ENCODE data around the gene MYO9A.
"Not testable (repeated sequence)": the region's sequence is repeated elsewhere in the genome, so short reads cannot be mapped to it uniquely, and the experiment has no call there.

Gene MYO9A

GRCh38 chr15:72113347-72114031 is 4.5 kb downstream of the MYO9A start:
- H3K9ac ChIP-seq (ENCODE audit: low read length): no peak overlapping the region
- no peaks in the 10 kb centered on the region for H3K27me3 ChIP-seq (replicated peaks; ENCODE audit: control insufficient read depth, insufficient read depth, low read length)
- peak; percentile 14 for DNase-seq (ENCODE audit: low read depth)
- no peaks in the 10 kb centered on the region for H3K36me3 ChIP-seq (ENCODE audit: control insufficient read depth, insufficient read depth, low read length, severe bottlenecking)
- no peak overlapping the region for H3K4me3 ChIP-seq (ENCODE audit: low read length)
- H3K4me1 ChIP-seq (ENCODE audit: control insufficient read depth, insufficient read depth, low read length): peaks cover 23% of the 10 kb centered on the region
- H3K9me3 ChIP-seq (ENCODE audit: control insufficient read depth, low read length): no peaks in the 10 kb centered on the region

- Histone ChIP-seq H3K36me3 (ENCODE audit: control insufficient read depth, insufficient read depth, low read length, severe bottlenecking) (no peaks in the 10 kb centered on the region), H3K4me3 (ENCODE audit: low read length) (no peak overlapping the region), H3K9ac (ENCODE audit: low read length) (no peak overlapping the region), H3K9me3 (ENCODE audit: control insufficient read depth, low read length) (no peaks in the 10 kb centered on the region), H3K4me1 (ENCODE audit: control insufficient read depth, insufficient read depth, low read length) (peaks cover 23% of the 10 kb centered on the region), H3K27me3 (replicated peaks; ENCODE audit: control insufficient read depth, insufficient read depth, low read length) (no peaks in the 10 kb centered on the region)
- no peak for DNase-seq (ENCODE audit: low read depth)
Measured at GRCh38 chr15:72112805-72113204, 5.1 kb downstream of the MYO9A start.

GRCh38 chr15:72112116-72112515 is 5.8 kb downstream of the MYO9A start:
- Histone ChIP-seq H3K27me3 (replicated peaks; ENCODE audit: control insufficient read depth, insufficient read depth, low read length) (no peaks in the 10 kb centered on the region), H3K9ac (ENCODE audit: low read length) (no peak overlapping the region), H3K4me3 (ENCODE audit: low read length) (no peak overlapping the region), H3K36me3 (ENCODE audit: control insufficient read depth, insufficient read depth, low read length, severe bottlenecking) (no peaks in the 10 kb centered on the region), H3K4me1 (ENCODE audit: control insufficient read depth, insufficient read depth, low read length) (peaks cover 23% of the 10 kb centered on the region), H3K9me3 (ENCODE audit: control insufficient read depth, low read length) (no peaks in the 10 kb centered on the region)
- DNase-seq (ENCODE audit: low read depth): no peak

GRCh38 chr15:72110355-72110754 is 7.6 kb downstream of the MYO9A start:
- Histone ChIP-seq H3K27me3 (replicated peaks; ENCODE audit: control insufficient read depth, insufficient read depth, low read length) (no peaks in the 10 kb centered on the region), H3K9ac (ENCODE audit: low read length) (no peak overlapping the region), H3K4me3 (ENCODE audit: low read length) (no peak overlapping the region), H3K4me1 (ENCODE audit: control insufficient read depth, insufficient read depth, low read length) (peaks cover 14% of the 10 kb centered on the region), H3K36me3 (ENCODE audit: control insufficient read depth, insufficient read depth, low read length, severe bottlenecking) (no peaks in the 10 kb centered on the region), H3K9me3 (ENCODE audit: control insufficient read depth, low read length) (no peaks in the 10 kb centered on the region)
- no peak for DNase-seq (ENCODE audit: low read depth)

- Histone ChIP-seq H3K36me3 (ENCODE audit: control insufficient read depth, insufficient read depth, low read length, severe bottlenecking) (no peaks in the 10 kb centered on the region), H3K9ac (ENCODE audit: low read length) (no peak overlapping the region), H3K4me1 (ENCODE audit: control insufficient read depth, insufficient read depth, low read length) (peaks cover 4% of the 10 kb centered on the region)
Measured at GRCh38 chr15:72106068-72106467, 11.9 kb downstream of the MYO9A start.

GRCh38 chr15:72105111-72105510 is 12.8 kb downstream of the MYO9A start:
- Histone ChIP-seq H3K4me1 (ENCODE audit: control insufficient read depth, insufficient read depth, low read length) (peaks cover 4% of the 10 kb centered on the region), H3K36me3 (ENCODE audit: control insufficient read depth, insufficient read depth, low read length, severe bottlenecking) (no peaks in the 10 kb centered on the region), H3K9ac (ENCODE audit: low read length) (no peak overlapping the region), H3K27me3 (replicated peaks; ENCODE audit: control insufficient read depth, insufficient read depth, low read length) (no peaks in the 10 kb centered on the region), H3K4me3 (ENCODE audit: low read length) (no peak overlapping the region), H3K9me3 (ENCODE audit: control insufficient read depth, low read length) (no peaks in the 10 kb centered on the region)
- no peak for DNase-seq (ENCODE audit: low read depth)

More at GRCh38 chr15:72106068-72106467, 11.9 kb downstream of the MYO9A start:
- Histone ChIP-seq H3K4me3 (ENCODE audit: low read length) (no peak overlapping the region), H3K27me3 (replicated peaks; ENCODE audit: control insufficient read depth, insufficient read depth, low read length) (no peaks in the 10 kb centered on the region), H3K9me3 (ENCODE audit: control insufficient read depth, low read length) (no peaks in the 10 kb centered on the region)
- DNase-seq (ENCODE audit: low read depth): no peak

GRCh38 chr15:72100551-72100950 is 17.4 kb downstream of the MYO9A start:
- not testable (repeated sequence) for H3K27me3 ChIP-seq (replicated peaks; ENCODE audit: control insufficient read depth, insufficient read depth, low read length); H3K4me1 ChIP-seq (ENCODE audit: control insufficient read depth, insufficient read depth, low read length); H3K36me3 ChIP-seq (ENCODE audit: control insufficient read depth, insufficient read depth, low read length, severe bottlenecking); DNase-seq (ENCODE audit: low read depth); H3K9me3 ChIP-seq (ENCODE audit: control insufficient read depth, low read length); H3K9ac ChIP-seq (ENCODE audit: low read length); H3K4me3 ChIP-seq (ENCODE audit: low read length)

- Histone ChIP-seq H3K4me1 (ENCODE audit: control insufficient read depth, insufficient read depth, low read length) (peaks cover 8% of the 10 kb centered on the region), H3K9ac (ENCODE audit: low read length) (no peak overlapping the region), H3K9me3 (ENCODE audit: control insufficient read depth, low read length) (no peaks in the 10 kb centered on the region), H3K27me3 (replicated peaks; ENCODE audit: control insufficient read depth, insufficient read depth, low read length) (no peaks in the 10 kb centered on the region), H3K36me3 (ENCODE audit: control insufficient read depth, insufficient read depth, low read length, severe bottlenecking) (no peaks in the 10 kb centered on the region), H3K4me3 (ENCODE audit: low read length) (no peak overlapping the region)
- no peak for DNase-seq (ENCODE audit: low read depth)
Measured at GRCh38 chr15:72099155-72099554, 18.8 kb downstream of the MYO9A start.

- Histone ChIP-seq H3K27me3 (replicated peaks; ENCODE audit: control insufficient read depth, insufficient read depth, low read length) (no peaks in the 10 kb centered on the region), H3K9ac (ENCODE audit: low read length) (no peak overlapping the region), H3K36me3 (ENCODE audit: control insufficient read depth, insufficient read depth, low read length, severe bottlenecking) (no peaks in the 10 kb centered on the region), H3K9me3 (ENCODE audit: control insufficient read depth, low read length) (no peaks in the 10 kb centered on the region), H3K4me1 (ENCODE audit: control insufficient read depth, insufficient read depth, low read length) (peaks cover 4% of the 10 kb centered on the region), H3K4me3 (ENCODE audit: low read length) (no peak overlapping the region)
- DNase-seq (ENCODE audit: low read depth): peak; percentile 19
Measured at GRCh38 chr15:72098040-72098439, 19.9 kb downstream of the MYO9A start.

GRCh38 chr15:72096796-72097195 is 21.2 kb downstream of the MYO9A start:
- Histone ChIP-seq H3K9ac (ENCODE audit: low read length) (no peak overlapping the region), H3K27me3 (replicated peaks; ENCODE audit: control insufficient read depth, insufficient read depth, low read length) (no peaks in the 10 kb centered on the region), H3K4me3 (ENCODE audit: low read length) (no peak overlapping the region), H3K36me3 (ENCODE audit: control insufficient read depth, insufficient read depth, low read length, severe bottlenecking) (no peaks in the 10 kb centered on the region), H3K4me1 (ENCODE audit: control insufficient read depth, insufficient read depth, low read length) (peaks cover 4% of the 10 kb centered on the region), H3K9me3 (ENCODE audit: control insufficient read depth, low read length) (no peaks in the 10 kb centered on the region)
- DNase-seq (ENCODE audit: low read depth): no peak

- H3K9me3 ChIP-seq (ENCODE audit: control insufficient read depth, low read length): no peaks in the 10 kb centered on the region
Measured at GRCh38 chr15:72092691-72093090, 25.3 kb downstream of the MYO9A start.

GRCh38 chr15:72092006-72092405 is 25.9 kb downstream of the MYO9A start:
- no peaks in the 10 kb centered on the region for H3K4me1 ChIP-seq (ENCODE audit: control insufficient read depth, insufficient read depth, low read length)
- H3K4me3 ChIP-seq (ENCODE audit: low read length): no peak overlapping the region
- no peaks in the 10 kb centered on the region for H3K27me3 ChIP-seq (replicated peaks; ENCODE audit: control insufficient read depth, insufficient read depth, low read length)
- no peaks in the 10 kb centered on the region for H3K9me3 ChIP-seq (ENCODE audit: control insufficient read depth, low read length)
- no peak overlapping the region for H3K9ac ChIP-seq (ENCODE audit: low read length)
- DNase-seq (ENCODE audit: low read depth): no peak
- H3K36me3 ChIP-seq (ENCODE audit: control insufficient read depth, insufficient read depth, low read length, severe bottlenecking): no peaks in the 10 kb centered on the region

More at GRCh38 chr15:72092691-72093090, 25.3 kb downstream of the MYO9A start:
- Histone ChIP-seq H3K9ac (ENCODE audit: low read length) (no peak overlapping the region), H3K27me3 (replicated peaks; ENCODE audit: control insufficient read depth, insufficient read depth, low read length) (no peaks in the 10 kb centered on the region), H3K36me3 (ENCODE audit: control insufficient read depth, insufficient read depth, low read length, severe bottlenecking) (no peaks in the 10 kb centered on the region), H3K4me3 (ENCODE audit: low read length) (no peak overlapping the region), H3K4me1 (ENCODE audit: control insufficient read depth, insufficient read depth, low read length) (no peaks in the 10 kb centered on the region)
- no peak for DNase-seq (ENCODE audit: low read depth)
